ENCODE results near the gene CHRNB1.
A peak's percentile ranks its signal among the peaks of the same experiment; 100 is the strongest.

The CHRNB1 gene, protein sequence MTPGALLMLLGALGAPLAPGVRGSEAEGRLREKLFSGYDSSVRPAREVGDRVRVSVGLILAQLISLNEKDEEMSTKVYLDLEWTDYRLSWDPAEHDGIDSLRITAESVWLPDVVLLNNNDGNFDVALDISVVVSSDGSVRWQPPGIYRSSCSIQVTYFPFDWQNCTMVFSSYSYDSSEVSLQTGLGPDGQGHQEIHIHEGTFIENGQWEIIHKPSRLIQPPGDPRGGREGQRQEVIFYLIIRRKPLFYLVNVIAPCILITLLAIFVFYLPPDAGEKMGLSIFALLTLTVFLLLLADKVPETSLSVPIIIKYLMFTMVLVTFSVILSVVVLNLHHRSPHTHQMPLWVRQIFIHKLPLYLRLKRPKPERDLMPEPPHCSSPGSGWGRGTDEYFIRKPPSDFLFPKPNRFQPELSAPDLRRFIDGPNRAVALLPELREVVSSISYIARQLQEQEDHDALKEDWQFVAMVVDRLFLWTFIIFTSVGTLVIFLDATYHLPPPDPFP

DNA sequence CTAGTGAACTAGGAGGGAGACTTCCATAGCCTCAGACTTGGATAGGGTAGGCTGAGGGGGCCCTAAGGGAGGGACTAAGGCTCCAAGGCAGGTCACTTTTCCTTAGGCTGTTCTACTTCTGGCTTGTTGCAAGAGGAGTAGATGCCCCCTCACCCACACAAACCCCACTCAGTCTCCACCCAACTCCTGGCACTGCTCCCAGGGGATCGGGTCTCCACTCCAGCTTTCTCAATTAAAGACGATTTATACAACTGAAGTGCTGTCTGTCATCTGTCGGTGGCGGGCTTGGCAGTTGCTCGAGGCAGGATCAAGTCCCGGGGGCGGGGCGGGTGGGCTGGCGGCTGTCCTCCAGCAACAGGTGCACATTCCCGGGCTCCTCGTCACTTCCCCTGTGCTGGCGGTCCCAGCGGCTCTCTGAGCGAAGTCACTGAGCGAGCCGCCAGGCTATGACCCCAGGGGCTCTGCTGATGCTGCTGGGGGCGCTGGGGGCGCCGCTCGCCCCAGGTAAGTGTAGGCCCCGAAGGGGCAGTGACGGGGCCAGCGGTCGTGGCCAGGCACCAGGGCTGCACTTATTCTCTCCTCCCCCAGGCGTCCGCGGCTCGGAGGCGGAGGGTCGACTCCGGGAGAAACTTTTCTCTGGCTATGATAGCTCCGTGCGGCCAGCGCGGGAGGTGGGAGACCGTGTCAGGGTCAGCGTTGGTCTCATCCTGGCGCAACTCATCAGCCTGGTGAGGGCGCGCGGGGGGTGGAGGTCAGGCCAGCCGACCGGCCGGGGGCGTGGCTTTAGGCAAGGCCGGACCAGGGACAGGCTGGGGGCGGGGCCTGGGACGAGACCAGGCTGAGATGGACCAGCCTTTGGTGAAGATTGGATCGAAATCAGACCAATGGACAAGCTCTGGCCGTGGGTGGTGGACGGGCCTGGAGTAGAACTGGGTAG lies at the start of gene CHRNB1:
CHRNB1 (plus strand) TSS at position 380 of the 937 bp plus-strand sequence; CDS start at position 447, 67 bp downstream.
- peak within 1 kb of the TSS; percentile 79 for H3K4me3 Mint-ChIP-seq
- H3K27ac Mint-ChIP-seq = peak within 1 kb of the TSS; percentile 20
- H3K9me3 Mint-ChIP-seq = no peaks in the 10 kb centered on the region
- no peaks in the 10 kb centered on the region for H3K36me3 Mint-ChIP-seq (ENCODE audit: low read depth)
- peaks cover 23% of the 10 kb centered on the region for H3K4me1 Mint-ChIP-seq (ENCODE audit: low read depth)
- intact Hi-C loops (cut with micrococcal nuclease) = no loop called here
- H3K27me3 Mint-ChIP-seq = peaks cover 93% of the 10 kb centered on the region

DNA sequence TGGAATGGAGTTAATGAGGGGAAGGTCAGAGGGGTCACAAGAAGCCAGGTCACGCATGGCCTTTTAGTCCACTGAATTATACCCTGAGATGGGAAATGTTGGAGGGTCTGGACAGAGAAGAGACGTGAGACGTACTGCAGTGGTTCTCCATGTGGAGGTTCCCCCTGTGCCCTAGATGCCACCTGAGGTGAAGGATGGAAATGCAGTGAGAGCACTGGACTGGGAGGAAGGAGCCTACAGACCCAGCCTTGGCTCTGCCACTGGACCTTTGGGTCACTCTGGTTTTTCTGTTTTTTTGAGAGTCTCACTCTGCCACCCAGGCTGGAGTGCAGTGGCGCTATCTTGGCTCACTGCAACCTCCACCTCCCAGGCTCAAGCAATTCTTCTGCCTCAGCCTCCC lies 48.7 kb upstream of the CHRNB1 start:
- Mint-ChIP-seq H3K27me3 (no peaks in the 10 kb centered on the region), H3K9me3 (no peaks in the 10 kb centered on the region), H3K4me1 (ENCODE audit: low read depth) (peaks cover 38% of the 10 kb centered on the region), H3K4me3 (no peak overlapping the region), H3K27ac (no peak overlapping the region), H3K36me3 (ENCODE audit: low read depth) (peaks cover 33% of the 10 kb centered on the region)
- intact Hi-C loops (cut with micrococcal nuclease) = no loop called here

DNA sequence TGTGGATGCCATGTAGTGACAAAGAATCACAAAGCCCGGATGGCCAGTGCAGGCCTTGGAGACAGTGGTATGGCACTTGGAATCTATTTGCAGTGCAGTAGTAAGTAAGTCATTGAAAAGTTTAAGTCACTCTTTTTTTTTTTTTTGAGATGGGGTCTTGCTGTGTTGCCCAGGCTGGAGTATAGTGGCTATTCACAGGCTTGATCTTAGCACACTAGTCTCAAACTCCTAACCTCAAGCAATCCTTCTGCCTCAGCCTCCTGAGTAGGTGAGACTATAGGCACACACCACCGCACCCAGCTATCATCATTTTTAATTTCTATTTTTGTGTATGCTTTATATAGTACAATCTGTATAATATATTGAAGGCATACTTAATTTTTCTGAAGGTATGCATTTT lies 46.2 kb upstream of the CHRNB1 start:
- Mint-ChIP-seq H3K27me3 (no peaks in the 10 kb centered on the region), H3K9me3 (no peaks in the 10 kb centered on the region), H3K36me3 (ENCODE audit: low read depth) (peaks cover 16% of the 10 kb centered on the region), H3K4me1 (ENCODE audit: low read depth) (peaks cover 23% of the 10 kb centered on the region), H3K4me3 (no peak overlapping the region), H3K27ac (no peak overlapping the region)
- intact Hi-C loops (cut with micrococcal nuclease) = no loop called here

- Mint-ChIP-seq H3K36me3 (ENCODE audit: low read depth) (peaks cover 10% of the 10 kb centered on the region), H3K4me1 (ENCODE audit: low read depth) (peaks cover 7% of the 10 kb centered on the region), H3K4me3 (peak overlapping the region; percentile 84), H3K27ac (peak overlapping the region; percentile 92), H3K27me3 (peaks cover 28% of the 10 kb centered on the region), H3K9me3 (no peaks in the 10 kb centered on the region)
- intact Hi-C loops (cut with micrococcal nuclease) = loop anchor here (10.0 kb wide), 1 partner anchor 48 kb away; the partner anchor contains the start of genes KCTD11 and TMEM95
Observed at GRCh38 chr17:7403043-7403726, 41.7 kb upstream of the CHRNB1 start.

DNA sequence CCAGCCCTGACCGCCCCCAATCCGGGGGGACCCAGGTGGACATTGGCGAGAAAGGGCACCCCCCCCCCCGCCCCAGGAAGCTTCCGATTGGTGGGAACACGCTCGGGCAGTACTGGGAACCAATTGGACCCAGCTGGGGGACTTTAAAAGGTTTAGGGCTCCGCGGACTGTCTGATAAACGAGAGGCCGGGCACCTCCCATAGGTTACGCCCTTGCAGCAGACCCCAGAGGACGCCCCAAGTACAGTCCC lies 41.2 kb upstream of the CHRNB1 start:
- no peaks in the 10 kb centered on the region for H3K9me3 Mint-ChIP-seq
- H3K4me3 Mint-ChIP-seq = peak overlapping the region; percentile 84
- intact Hi-C loops (cut with micrococcal nuclease) = loop anchor here (10.0 kb wide), 1 partner anchor 49 kb away; the partner anchor contains the start of genes KCTD11 and TMEM95
- H3K27me3 Mint-ChIP-seq = peaks cover 28% of the 10 kb centered on the region
- peaks cover 10% of the 10 kb centered on the region for H3K36me3 Mint-ChIP-seq (ENCODE audit: low read depth)
- H3K4me1 Mint-ChIP-seq (ENCODE audit: low read depth) = peaks cover 7% of the 10 kb centered on the region
- H3K27ac Mint-ChIP-seq = peak overlapping the region; percentile 92

GRCh38 chr17:7403977-7404736 lies 40.7 kb upstream of the CHRNB1 start, which contains the start of gene TMEM256:
TSS of gene TMEM256 (minus strand) at chr17:7404097. CDS start at chr17:7404084, 13 bp downstream.
- Mint-ChIP-seq H3K36me3 (ENCODE audit: low read depth) (peaks cover 10% of the 10 kb centered on the region), H3K9me3 (no peaks in the 10 kb centered on the region), H3K27me3 (peaks cover 32% of the 10 kb centered on the region), H3K4me3 (peak within 1 kb of the TSS; percentile 84), H3K4me1 (ENCODE audit: low read depth) (peaks cover 7% of the 10 kb centered on the region), H3K27ac (peak within 1 kb of the TSS; percentile 92)
- intact Hi-C loops (cut with micrococcal nuclease) = loop anchor here (1.0 to 10.0 kb wide), 3 partner anchors 10 to 49 kb away; partner anchors contain the start of genes KCTD11, PLSCR3, TMEM102 and TMEM95

DNA sequence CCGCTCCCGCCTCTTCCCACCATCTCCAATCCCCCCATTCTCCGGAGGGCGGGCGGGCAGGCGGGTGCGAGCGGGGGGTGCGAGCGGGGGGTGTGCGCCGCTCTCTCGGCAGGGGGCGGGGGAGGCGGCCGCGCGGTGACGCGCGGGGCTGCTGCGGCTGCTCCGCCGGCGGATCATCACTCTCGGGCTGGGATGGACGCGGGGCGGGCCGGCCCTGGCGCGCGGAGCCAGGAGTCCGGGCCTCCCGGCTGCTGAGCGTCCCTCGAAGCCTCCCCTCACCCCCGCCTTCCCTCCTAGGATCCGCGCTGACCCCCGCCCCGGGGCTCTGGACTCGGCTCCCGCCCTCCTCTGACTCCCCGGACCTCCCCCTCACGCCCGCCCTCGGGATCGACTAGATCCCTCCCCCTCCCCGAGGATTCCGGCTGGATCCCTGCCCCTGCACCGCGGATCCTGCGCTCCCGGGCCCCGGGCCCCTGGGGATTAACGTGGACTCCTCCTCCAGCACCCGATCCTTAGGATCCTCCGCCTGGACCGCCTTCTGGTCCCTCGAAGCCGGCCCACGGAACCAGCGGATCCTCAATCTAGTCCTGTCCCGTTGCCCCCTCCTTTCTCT lies 40.0 kb upstream of the CHRNB1 start:
- peaks cover 10% of the 10 kb centered on the region for H3K36me3 Mint-ChIP-seq (ENCODE audit: low read depth)

GRCh38 chr17:7405350-7406234 lies 39.3 kb upstream of the CHRNB1 start:
- Mint-ChIP-seq H3K4me3 (peak overlapping the region; percentile 84), H3K4me1 (ENCODE audit: low read depth) (peaks cover 7% of the 10 kb centered on the region), H3K27me3 (peaks cover 45% of the 10 kb centered on the region), H3K36me3 (ENCODE audit: low read depth) (peaks cover 10% of the 10 kb centered on the region), H3K9me3 (no peaks in the 10 kb centered on the region), H3K27ac (peak overlapping the region; percentile 92)
- intact Hi-C loops (cut with micrococcal nuclease) = loop anchor here (10.0 kb wide), 1 partner anchor 51 kb away; the partner anchor contains the start of genes KCTD11 and TMEM95

More for the DNA sequence above, 40.0 kb upstream of the CHRNB1 start:
- intact Hi-C loops (cut with micrococcal nuclease) = loop anchor here (1.0 to 10.0 kb wide), 3 partner anchors 11 to 50 kb away; partner anchors contain the start of genes KCTD11, PLSCR3, TMEM102 and TMEM95
- no peaks in the 10 kb centered on the region for H3K9me3 Mint-ChIP-seq
- peaks cover 39% of the 10 kb centered on the region for H3K27me3 Mint-ChIP-seq
- H3K4me3 Mint-ChIP-seq = peak overlapping the region; percentile 84
- peaks cover 7% of the 10 kb centered on the region for H3K4me1 Mint-ChIP-seq (ENCODE audit: low read depth)
- peak overlapping the region; percentile 92 for H3K27ac Mint-ChIP-seq

GRCh38 chr17:7406235-7406825 lies 38.5 kb upstream of the CHRNB1 start:
- no peaks in the 10 kb centered on the region for H3K9me3 Mint-ChIP-seq
- intact Hi-C loops (cut with micrococcal nuclease) = loop anchor here (10.0 kb wide), 1 partner anchor 52 kb away; the partner anchor contains the start of genes KCTD11 and TMEM95
- H3K27ac Mint-ChIP-seq = no peak overlapping the region
- peaks cover 51% of the 10 kb centered on the region for H3K27me3 Mint-ChIP-seq
- H3K36me3 Mint-ChIP-seq (ENCODE audit: low read depth) = peaks cover 6% of the 10 kb centered on the region
- peaks cover 7% of the 10 kb centered on the region for H3K4me1 Mint-ChIP-seq (ENCODE audit: low read depth)
- no peak overlapping the region for H3K4me3 Mint-ChIP-seq

DNA sequence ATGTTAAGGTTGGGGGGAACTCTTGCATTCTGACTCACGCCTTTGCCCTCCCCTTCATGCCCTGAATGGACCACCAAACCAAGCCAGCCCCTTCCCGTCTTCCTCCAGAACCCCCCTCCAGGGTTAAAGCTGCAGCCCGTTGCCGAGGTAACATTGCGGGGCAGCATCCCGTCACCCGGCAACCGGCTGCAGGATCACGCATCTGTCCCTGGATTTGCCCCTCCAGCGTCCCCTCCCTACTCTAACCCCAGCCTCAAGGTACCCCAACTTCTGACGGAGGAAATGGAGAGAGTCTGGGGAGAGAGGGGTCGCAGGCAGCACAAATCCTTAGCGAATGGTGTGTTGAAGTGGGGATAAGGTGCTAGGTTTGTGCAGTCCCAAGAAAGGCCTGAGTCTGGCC lies 37.8 kb upstream of the CHRNB1 start:
- H3K4me1 Mint-ChIP-seq (ENCODE audit: low read depth) = peaks cover 7% of the 10 kb centered on the region
- H3K4me3 Mint-ChIP-seq = no peak overlapping the region
- H3K9me3 Mint-ChIP-seq = no peaks in the 10 kb centered on the region
- intact Hi-C loops (cut with micrococcal nuclease) = loop anchor here (10.0 kb wide), 1 partner anchor 52 kb away; the partner anchor contains the start of genes KCTD11 and TMEM95
- no peak overlapping the region for H3K27ac Mint-ChIP-seq
- H3K36me3 Mint-ChIP-seq (ENCODE audit: low read depth) = no peaks in the 10 kb centered on the region
- H3K27me3 Mint-ChIP-seq = peaks cover 51% of the 10 kb centered on the region

DNA sequence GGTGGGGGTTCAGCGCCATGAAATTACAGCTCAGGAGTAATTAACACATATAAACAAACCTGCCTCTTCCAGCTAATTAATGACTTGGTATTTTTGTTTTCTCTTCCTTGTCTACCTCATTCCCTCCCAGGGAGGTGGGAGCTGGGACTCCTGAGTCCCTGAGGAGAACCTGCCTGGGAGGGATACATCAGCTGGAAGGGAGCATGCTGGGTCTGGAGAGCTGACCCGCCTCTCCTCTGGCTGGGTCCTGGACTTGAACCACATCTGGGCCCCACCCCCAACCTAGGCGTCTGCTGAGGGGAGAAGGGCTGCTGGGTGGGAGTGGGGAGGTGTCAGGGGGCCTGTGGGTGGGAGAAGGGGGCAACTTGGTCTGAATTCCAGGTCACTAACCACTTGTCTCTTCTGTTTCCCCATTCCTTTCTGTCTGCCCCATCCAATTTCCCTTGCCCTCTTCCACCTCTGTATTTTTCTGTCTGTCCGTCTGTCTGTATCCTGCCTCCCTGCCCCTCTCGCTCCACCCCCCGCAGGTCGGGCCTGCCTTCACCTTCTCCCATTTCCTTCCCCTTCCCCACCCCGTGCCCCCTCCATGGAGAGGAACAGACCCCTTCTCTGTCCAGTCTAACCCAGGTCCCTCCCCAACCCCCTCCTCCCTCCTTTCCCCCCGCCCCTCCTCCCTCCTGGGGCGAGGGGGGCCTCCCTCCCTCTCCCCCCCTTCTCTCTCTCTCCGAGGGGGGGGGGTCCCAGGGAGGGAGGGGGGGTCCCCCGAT lies 37.2 kb upstream of the CHRNB1 start, which contains the start of gene NLGN2:
NLGN2 (plus strand) TSS at position 361 of the 767 bp plus-strand sequence. CDS start 411 bp downstream, outside the sequence.
- H3K27me3 Mint-ChIP-seq = peaks cover 51% of the 10 kb centered on the region
- H3K4me1 Mint-ChIP-seq (ENCODE audit: low read depth) = peaks cover 7% of the 10 kb centered on the region
- H3K4me3 Mint-ChIP-seq = no peak within 1 kb of the TSS
- no peak within 1 kb of the TSS for H3K27ac Mint-ChIP-seq
- H3K9me3 Mint-ChIP-seq = no peaks in the 10 kb centered on the region
- intact Hi-C loops (cut with micrococcal nuclease) = loop anchor here (10.0 kb wide), 1 partner anchor 53 kb away; the partner anchor contains the start of genes KCTD11 and TMEM95
- no peaks in the 10 kb centered on the region for H3K36me3 Mint-ChIP-seq (ENCODE audit: low read depth)

Measured in dendritic cell treated with granulocyte-macrophage colony-stimulating factor and Interleukin-4, amounts not matched to agents 40 ng/mL and 50 ng/mL, for 4 days (primary cell).